Astrocyte of the spinal cord (primary cell): Measurements from ENCODE around the gene FBXO41.
A peak's percentile ranks its signal among the peaks of the same experiment; 100 is the strongest.

Experiments used
- DNase-seq: peaks from one replicate; pipeline ENCODE4 v3.0.0; 2011; ENCODE audit warnings: low read depth, low spot score
- H3K4me3 ChIP-seq: 2 replicates; pipeline ENCODE4 v1.5.1; 2011; ENCODE audit warnings: low read depth, mild to moderate bottlenecking, low read length, moderate library complexity
- in situ Hi-C: cut with HindIII; loops from 2 replicates; pipeline ENCODE4 v1.10.0; 2017; ENCODE audit warnings: low sequenced_read_pairs
- TF ChIP-seq, protein P1 (sequence below): IDR thresholded peaks from 2 replicates; pipeline ENCODE4 v1.5.1; 2012; ENCODE audit warnings: low read depth, mild to moderate bottlenecking, low read length, inconsistent platforms

The FBXO41 gene

DNA sequence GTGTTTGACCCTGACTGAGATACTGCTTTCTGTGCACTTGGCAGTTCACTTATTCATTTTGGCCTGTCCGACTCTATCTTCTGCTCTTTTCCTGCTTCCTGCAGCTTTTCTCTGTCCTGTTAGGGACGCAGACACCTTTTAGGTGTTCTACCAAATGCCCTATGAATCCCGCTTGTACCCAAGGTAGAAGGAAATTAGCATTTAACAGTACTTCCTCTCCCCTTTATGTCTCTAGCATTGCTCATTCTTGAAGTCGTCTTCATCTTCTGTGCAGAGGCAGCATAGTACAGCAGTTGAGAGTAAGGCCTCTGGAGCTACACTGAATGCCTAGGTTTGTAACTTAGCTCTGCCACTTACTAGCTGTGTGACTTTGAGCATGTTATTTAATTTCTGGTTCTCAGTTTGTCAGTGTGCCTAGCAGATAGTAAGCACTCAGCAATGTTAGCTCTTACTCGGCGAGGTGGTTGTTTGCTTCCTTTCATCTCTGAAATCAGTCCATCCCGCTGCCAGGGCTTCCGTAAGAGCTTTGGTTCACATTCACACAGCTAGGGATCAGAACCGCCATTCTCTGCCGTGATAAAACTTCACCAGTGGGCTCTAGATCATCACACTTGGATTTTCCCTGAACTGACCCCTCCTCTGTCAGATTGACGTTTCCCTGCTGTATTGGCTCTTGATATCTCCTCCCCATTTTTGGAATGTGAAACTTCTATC lies 48.8 kb downstream of the FBXO41 start:
- TF ChIP-seq, protein P1, sequence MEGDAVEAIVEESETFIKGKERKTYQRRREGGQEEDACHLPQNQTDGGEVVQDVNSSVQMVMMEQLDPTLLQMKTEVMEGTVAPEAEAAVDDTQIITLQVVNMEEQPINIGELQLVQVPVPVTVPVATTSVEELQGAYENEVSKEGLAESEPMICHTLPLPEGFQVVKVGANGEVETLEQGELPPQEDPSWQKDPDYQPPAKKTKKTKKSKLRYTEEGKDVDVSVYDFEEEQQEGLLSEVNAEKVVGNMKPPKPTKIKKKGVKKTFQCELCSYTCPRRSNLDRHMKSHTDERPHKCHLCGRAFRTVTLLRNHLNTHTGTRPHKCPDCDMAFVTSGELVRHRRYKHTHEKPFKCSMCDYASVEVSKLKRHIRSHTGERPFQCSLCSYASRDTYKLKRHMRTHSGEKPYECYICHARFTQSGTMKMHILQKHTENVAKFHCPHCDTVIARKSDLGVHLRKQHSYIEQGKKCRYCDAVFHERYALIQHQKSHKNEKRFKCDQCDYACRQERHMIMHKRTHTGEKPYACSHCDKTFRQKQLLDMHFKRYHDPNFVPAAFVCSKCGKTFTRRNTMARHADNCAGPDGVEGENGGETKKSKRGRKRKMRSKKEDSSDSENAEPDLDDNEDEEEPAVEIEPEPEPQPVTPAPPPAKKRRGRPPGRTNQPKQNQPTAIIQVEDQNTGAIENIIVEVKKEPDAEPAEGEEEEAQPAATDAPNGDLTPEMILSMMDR: no peak
- no peak for DNase-seq
- in situ Hi-C loops: no loop called here
- H3K4me3 ChIP-seq: peak overlapping the region; percentile 90

DNA sequence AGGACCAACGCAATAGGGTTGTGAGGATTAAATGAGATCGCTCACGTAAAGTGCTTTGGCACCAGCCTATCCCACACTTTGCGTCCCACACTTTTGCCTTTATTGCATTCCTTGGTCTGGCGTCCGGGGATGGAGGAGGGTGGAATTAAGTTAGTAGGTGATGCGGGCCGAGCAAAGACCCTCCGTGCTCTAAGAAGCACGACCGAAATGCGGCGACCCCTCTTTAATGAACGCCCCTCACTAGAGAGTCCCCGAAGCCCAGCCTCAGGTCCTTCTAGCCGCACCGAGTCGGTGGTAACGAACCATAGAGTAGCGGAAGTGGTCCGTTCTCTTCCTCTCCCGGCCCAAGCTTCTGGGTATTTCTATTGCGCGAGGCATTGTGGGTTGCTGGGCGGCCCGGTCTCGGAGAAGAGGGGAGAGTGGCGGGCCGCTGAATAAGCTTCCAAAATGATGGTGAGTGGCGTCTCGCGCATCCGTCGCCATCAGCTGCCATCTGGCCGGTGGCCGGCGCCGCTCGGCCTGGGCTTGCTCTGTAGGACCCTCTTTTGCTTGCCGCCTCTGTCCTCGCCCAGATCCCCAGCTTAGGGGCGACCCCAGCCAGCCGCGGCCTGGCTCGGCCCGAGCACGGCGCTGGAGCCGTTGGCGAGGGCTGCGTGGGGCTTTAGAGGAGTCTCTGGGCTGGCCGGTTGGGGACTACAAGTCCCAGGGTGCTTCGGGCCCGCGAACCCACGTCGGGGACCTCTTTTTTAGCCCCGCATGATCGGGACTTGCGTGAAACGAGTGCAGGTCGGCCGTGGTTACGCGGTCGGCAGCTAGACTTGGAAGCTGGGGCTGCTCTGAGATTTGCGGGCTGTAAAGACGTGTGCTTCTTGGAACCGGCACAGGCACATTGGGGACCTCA lies 50.1 kb downstream of the FBXO41 start, which contains the start of gene CCT7:
CCT7 (plus strand) TSS at position 377 of the 901 bp plus-strand sequence; CDS start at position 448, 71 bp downstream.
- DNase-seq: peak; percentile 92
- in situ Hi-C loops: no loop called here
- peak within 1 kb of the TSS; percentile 90 for H3K4me3 ChIP-seq
- TF ChIP-seq, protein P1: no peak

DNA sequence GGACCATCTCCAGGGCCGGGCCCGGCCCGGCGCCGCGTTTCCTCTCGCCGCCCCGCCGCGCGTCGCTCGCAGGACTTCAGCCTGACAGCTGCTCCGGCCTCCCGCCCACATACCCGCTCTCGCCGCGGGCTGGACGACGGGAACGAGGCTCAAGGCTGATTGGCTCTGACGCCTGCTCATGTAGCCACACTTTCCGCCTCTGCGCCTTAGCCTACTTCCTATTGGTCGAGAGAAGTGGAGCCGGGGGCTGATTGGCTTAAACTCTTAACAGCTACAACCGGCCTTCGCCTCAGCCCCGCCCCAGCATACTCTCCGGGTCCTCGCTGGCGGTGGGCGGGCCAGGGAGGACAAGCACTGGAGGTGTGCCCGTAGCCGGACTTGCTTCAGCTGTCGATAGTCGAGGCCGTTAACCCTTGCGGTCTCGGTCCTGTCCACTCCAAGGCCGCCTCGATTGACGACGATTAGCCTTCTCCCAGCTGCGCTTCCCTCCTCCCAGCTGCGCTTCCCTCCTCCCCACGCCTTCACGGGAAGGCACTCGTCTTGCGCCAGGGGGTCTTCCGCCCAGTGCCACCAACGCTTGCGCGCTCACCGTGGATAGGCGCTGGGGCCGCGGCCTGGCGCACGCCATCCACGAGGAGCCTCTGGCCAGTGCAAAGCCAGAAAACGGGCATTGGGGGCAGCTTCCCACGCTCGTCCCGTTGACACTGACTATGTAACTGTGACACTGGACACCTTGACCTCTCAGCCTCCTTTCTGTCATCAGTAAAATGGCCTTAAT lies 50.9 kb downstream of the FBXO41 start, which contains the start of gene PRADC1:
PRADC1 (minus strand) TSS at position 86 of the 778 bp plus-strand sequence; CDS start at position 7, 79 bp downstream.
- in situ Hi-C loops: no loop called here
- TF ChIP-seq, protein P1: no peak

DNA sequence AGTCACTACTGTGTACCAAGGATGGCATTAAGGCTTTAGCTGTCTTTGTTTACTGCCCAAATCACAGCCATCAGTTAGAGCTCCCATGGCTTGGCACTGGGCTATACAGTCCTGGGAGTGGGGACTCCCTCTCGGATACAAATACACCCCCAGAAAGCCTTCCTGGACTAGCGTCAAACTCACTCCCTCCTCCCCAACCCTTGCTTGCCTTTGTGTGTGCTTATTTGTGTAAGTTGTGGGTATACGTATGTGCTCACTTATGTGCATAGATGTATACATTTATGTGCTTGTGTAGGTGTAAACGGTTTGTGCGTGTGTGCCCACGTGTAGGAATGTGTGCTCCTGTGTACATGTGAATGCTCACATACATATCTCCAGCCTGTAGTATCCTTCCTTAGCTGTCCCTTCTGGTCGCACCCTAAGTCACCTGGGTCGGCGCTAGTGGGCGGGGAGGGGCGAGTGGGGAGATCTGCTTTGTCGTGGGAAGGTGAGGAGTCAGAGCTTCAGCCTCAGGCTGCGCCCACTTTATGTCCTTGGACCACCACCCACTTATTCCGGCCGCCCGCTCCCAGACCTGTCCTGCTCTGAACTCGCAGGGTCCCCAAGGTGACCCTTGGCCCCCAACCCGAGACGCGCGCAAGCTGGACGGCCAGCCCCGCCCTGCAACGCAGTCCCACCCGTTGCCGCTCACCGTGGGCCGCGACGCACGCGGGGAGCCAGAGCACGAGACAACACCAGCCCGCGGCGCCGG lies 51.7 kb downstream of the FBXO41 start:
- no peak for DNase-seq
- in situ Hi-C loops: no loop called here
- peak overlapping the region; percentile 79 for H3K4me3 ChIP-seq
- TF ChIP-seq, protein P1: no peak

More for the DNA sequence above, 50.9 kb downstream of the FBXO41 start, which contains the start of gene PRADC1:
- H3K4me3 ChIP-seq: peak within 1 kb of the TSS; percentile 90
- peak; percentile 100 for DNase-seq

DNA sequence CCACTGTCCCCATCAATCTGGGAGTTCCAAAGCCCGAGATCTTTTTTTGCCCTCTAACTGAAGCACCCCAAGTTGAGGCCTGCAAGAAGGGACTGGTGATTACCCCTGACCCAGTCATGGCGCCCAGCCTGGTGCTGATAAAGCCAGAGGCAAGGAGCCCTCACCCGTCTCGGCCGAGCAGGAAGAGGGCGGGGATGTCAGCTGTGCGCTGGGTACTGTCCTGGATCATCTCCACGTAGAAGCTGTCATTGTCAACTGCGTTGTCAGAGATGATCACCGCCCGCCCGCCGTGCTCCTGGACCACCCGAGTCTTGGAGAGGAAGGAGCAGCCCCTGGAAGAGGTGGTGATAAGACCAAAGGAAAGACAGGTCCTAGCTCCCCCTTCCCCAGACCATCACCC lies 55.6 kb downstream of the FBXO41 start:
- TF ChIP-seq, protein P1: no peak
- H3K4me3 ChIP-seq: no peak overlapping the region
- in situ Hi-C loops: no loop called here
- DNase-seq: no peak
